Liver (tissue), 9 donors: ENCODE measurements around the gene KRT85. TPM values are rescaled to one million over a fixed set of nuclear protein-coding genes. Genes with fewer than 3 reads are reported as not detected.

Source experiments
- DNase-seq: peaks from one replicate; pipeline ENCODE4 v3.0.0-alpha.2; 2017; ENCODE audit warnings: low spot score
- H3K27ac ChIP-seq, 2 donors: one replicate each; pipeline ENCODE4 v1.7.0; 2013; ENCODE audit warnings: inconsistent platforms in 2 of 2, low read length in 2 of 2, control low read depth in 1 of 2, low read depth in 1 of 2, mild to moderate bottlenecking in 1 of 2
- H3K27me3 ChIP-seq, 4 donors: one replicate each; pipeline versions ENCODE4 v1.6.1 to v1.7.0; 2013; ENCODE audit warnings: low read length in 3 of 4, inconsistent platforms in 1 of 4, mild to moderate bottlenecking in 1 of 4, moderate library complexity in 1 of 4; ENCODE audit not compliant: control insufficient read depth in 4 of 4, insufficient read depth in 4 of 4
- H3K36me3 ChIP-seq, 4 donors: one replicate each; pipeline versions ENCODE4 v1.6.1 to v1.7.0; 2013; ENCODE audit warnings: low read length in 3 of 4, mild to moderate bottlenecking in 3 of 4, low read depth in 1 of 4, moderate library complexity in 1 of 4; ENCODE audit not compliant: control insufficient read depth in 4 of 4, insufficient read depth in 3 of 4
- H3K4me1 ChIP-seq, 4 donors: one replicate each; pipeline versions ENCODE4 v1.6.1 to v1.7.0; 2013; ENCODE audit warnings: low read length in 3 of 4, mild to moderate bottlenecking in 3 of 4, moderate library complexity in 1 of 4; ENCODE audit not compliant: control insufficient read depth in 4 of 4, insufficient read depth in 4 of 4
- H3K4me3 ChIP-seq, 3 donors: one replicate each; pipeline versions ENCODE4 v1.6.1 to v1.7.0; 2013; ENCODE audit warnings: low read length in 3 of 3, control low read depth in 1 of 3, low read depth in 1 of 3, mild to moderate bottlenecking in 1 of 3
- H3K9ac ChIP-seq, 2 donors: one replicate each; pipeline ENCODE4 v1.7.0; 2013; ENCODE audit warnings: low read length in 2 of 2, mild to moderate bottlenecking in 2 of 2, moderate library complexity in 2 of 2, control low read depth in 1 of 2, low read depth in 1 of 2
- H3K9me3 ChIP-seq, 4 donors: one replicate each; pipeline versions ENCODE4 v1.6.1 to v1.7.0; 2013; ENCODE audit warnings: low read length in 3 of 4; ENCODE audit not compliant: control insufficient read depth in 4 of 4
- EGR1 ChIP-seq, 2 donors: IDR thresholded peaks; 2 replicates each; pipeline ENCODE4 v1.6.1; 2016 to 2018; ENCODE audit warnings: antibody characterized with exemption in 2 of 2, low read depth in 2 of 2
- FOXA1 ChIP-seq: IDR thresholded peaks from 2 replicates; pipeline ENCODE4 v1.6.1; 2016; ENCODE audit warnings: antibody characterized with exemption
- FOXA2 ChIP-seq: IDR thresholded peaks from 2 replicates; pipeline ENCODE4 v1.6.1; 2016; ENCODE audit warnings: antibody characterized with exemption
- GABPA ChIP-seq, 2 donors: IDR thresholded peaks in 1 of 2; conservative IDR thresholded peaks in 1 of 2; 2 replicates each; pipeline ENCODE4 v1.6.1; 2016; ENCODE audit warnings: antibody characterized with exemption in 2 of 2, mild to moderate bottlenecking in 1 of 2, moderate library complexity in 1 of 2
- HNF4A ChIP-seq, 2 donors: conservative IDR thresholded peaks; 2 replicates each; pipeline ENCODE4 v1.6.1; 2016; ENCODE audit warnings: antibody characterized with exemption in 2 of 2, mild to moderate bottlenecking in 2 of 2
- HNF4G ChIP-seq: IDR thresholded peaks from 2 replicates; pipeline ENCODE4 v1.6.1; 2016; ENCODE audit warnings: antibody characterized with exemption
- JUND ChIP-seq, 2 donors: IDR thresholded peaks; 2 replicates each; pipeline ENCODE4 v1.6.1; 2016; ENCODE audit warnings: antibody characterized with exemption in 2 of 2
- NR2F2 ChIP-seq: IDR thresholded peaks from 2 replicates; pipeline ENCODE4 v1.6.1; 2016; ENCODE audit warnings: antibody characterized with exemption
- RAD21 ChIP-seq, 2 donors: IDR thresholded peaks; 2 replicates each; pipeline ENCODE4 v1.6.1; 2016; ENCODE audit warnings: antibody characterized with exemption in 2 of 2, mild to moderate bottlenecking in 2 of 2
- RXRA ChIP-seq, 2 donors: IDR thresholded peaks; 2 replicates each; pipeline ENCODE4 v1.6.1; 2017 to 2018; ENCODE audit warnings: antibody characterized with exemption in 2 of 2, mild to moderate bottlenecking in 1 of 2
- SP1 ChIP-seq: IDR thresholded peaks from 2 replicates; pipeline ENCODE4 v1.6.1; 2018; ENCODE audit warnings: antibody characterized with exemption, mild to moderate bottlenecking
- TAF1 ChIP-seq: conservative IDR thresholded peaks from 2 replicates; pipeline ENCODE4 v1.6.1; 2016; ENCODE audit warnings: antibody characterized with exemption, mild to moderate bottlenecking
- YY1 ChIP-seq: IDR thresholded peaks from 2 replicates; pipeline ENCODE4 v1.6.1; 2016; ENCODE audit warnings: antibody characterized with exemption, mild to moderate bottlenecking
- WGBS: extraction: QIAGEN DNeasy Blood & Tissue Kit; methylation state at CpG from one replicate; pipeline ENCODE4 v1.1.7; 2013; 5-methylcytosine and 5-hydroxymethylcytosine counted together
- polyA plus RNA-seq, 2 donors: library from polyadenylated mRNA; stranded (reverse) in 1 of 2; unstranded in 1 of 2; fragments of 200-250 nt in 1 of 2; fragments of >200 nt in 1 of 2; fragmentation: Nextera tagmentation in 1 of 2; extraction: Ambion mirVana in 1 of 2; gene quantifications; one replicate each; pipeline versions ENCODE4 v1.2.1 to v1.2.3, GENCODE V29; 2013 to 2015
- total RNA-seq, 2 donors: library from RNA; depleted of rRNA; stranded (reverse); fragments of >200 nt; gene quantifications; one replicate each; pipeline ENCODE4 v1.2.3, GENCODE V29; 2014
- TF ChIP-seq, protein P1 (sequence below): IDR thresholded peaks from 2 replicates; pipeline ENCODE4 v1.6.1; 2016; ENCODE audit warnings: antibody characterized with exemption, mild to moderate bottlenecking
- TF ChIP-seq, protein P2 (sequence below): fragments of 150-350 bp; IDR thresholded peaks from 2 replicates; pipeline ENCODE4 v1.5.1; 2017; ENCODE audit warnings: improper control_type of control experiment, low read depth, low read length; ENCODE audit not compliant: missing input control
- TF ChIP-seq, protein P3 (sequence below): IDR thresholded peaks from 2 replicates; pipeline ENCODE4 v1.6.1; 2016; ENCODE audit warnings: antibody characterized with exemption
- TF ChIP-seq, protein P4 (sequence below): IDR thresholded peaks from 2 replicates; pipeline ENCODE4 v1.6.1; 2016; ENCODE audit warnings: antibody characterized with exemption
- TF ChIP-seq, protein P5 (sequence below): IDR thresholded peaks from 2 replicates; pipeline ENCODE4 v1.6.1; 2016; ENCODE audit warnings: antibody characterized with exemption
- donor health status: healthy.
- donor health status: healthy.
- donor health status: healthy.
- donor health status: healthy.
- donor health status: healthy.

Gene KRT85
- total and polyA plus RNA-seq, 4 donors = not detected

DNA sequence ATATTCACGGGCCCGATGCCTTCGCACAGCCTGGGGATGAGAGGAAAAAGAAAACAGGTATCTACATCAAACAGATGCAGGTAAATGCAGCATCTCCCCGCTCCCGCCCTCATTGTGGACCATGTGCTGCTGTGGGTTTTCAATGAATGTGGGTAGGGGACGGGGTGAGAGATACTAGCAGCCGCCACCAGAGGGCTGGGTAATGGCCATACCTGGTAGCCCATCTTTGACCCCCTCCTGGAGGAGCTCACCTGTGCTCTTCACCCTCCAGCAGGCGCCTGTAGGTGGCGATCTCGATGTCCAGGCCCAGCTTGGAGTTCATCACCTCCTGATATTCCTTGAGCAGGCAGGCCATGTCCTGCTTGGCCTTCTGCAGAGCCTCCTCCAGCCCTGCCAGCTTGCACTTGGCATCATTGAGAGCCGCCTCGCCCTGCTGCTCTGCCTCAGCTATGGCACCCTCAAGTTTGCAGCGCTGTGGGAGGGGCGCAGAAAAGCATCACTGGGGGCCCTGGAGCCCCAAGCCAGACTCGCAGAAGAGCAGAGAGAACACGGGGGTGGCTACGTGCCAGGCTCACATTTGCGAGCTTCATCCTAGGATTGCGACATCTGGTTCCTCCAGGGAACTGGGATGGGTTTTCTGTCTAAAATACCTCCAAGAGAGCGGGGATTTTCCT, 28.6 kb upstream of the KRT85 start:
- WGBS = 67% methylated on average over 20 of the region's 20 CpGs
- H3K9ac ChIP-seq = no peak overlapping the region
- TF ChIP-seq, protein P1, sequence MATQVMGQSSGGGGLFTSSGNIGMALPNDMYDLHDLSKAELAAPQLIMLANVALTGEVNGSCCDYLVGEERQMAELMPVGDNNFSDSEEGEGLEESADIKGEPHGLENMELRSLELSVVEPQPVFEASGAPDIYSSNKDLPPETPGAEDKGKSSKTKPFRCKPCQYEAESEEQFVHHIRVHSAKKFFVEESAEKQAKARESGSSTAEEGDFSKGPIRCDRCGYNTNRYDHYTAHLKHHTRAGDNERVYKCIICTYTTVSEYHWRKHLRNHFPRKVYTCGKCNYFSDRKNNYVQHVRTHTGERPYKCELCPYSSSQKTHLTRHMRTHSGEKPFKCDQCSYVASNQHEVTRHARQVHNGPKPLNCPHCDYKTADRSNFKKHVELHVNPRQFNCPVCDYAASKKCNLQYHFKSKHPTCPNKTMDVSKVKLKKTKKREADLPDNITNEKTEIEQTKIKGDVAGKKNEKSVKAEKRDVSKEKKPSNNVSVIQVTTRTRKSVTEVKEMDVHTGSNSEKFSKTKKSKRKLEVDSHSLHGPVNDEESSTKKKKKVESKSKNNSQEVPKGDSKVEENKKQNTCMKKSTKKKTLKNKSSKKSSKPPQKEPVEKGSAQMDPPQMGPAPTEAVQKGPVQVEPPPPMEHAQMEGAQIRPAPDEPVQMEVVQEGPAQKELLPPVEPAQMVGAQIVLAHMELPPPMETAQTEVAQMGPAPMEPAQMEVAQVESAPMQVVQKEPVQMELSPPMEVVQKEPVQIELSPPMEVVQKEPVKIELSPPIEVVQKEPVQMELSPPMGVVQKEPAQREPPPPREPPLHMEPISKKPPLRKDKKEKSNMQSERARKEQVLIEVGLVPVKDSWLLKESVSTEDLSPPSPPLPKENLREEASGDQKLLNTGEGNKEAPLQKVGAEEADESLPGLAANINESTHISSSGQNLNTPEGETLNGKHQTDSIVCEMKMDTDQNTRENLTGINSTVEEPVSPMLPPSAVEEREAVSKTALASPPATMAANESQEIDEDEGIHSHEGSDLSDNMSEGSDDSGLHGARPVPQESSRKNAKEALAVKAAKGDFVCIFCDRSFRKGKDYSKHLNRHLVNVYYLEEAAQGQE = no peak
- TF ChIP-seq EGR1 (IDR thresholded peaks at IDR 0.05; ENCODE audit: low read depth in 2 of 2) (no peak), JUND (IDR thresholded peaks at IDR 0.05) (no peak), FOXA1 (no peak), SP1 (no peak)
- no peaks in the 10 kb centered on the region for H3K27me3 ChIP-seq
- H3K36me3 ChIP-seq = no peaks in the 10 kb centered on the region
- H3K27ac ChIP-seq = no peak overlapping the region
- DNase-seq = no peak
- no peaks in the 10 kb centered on the region for H3K9me3 ChIP-seq
- H3K4me1 ChIP-seq = no peaks in the 10 kb centered on the region
- H3K4me3 ChIP-seq = no peak overlapping the region

DNA sequence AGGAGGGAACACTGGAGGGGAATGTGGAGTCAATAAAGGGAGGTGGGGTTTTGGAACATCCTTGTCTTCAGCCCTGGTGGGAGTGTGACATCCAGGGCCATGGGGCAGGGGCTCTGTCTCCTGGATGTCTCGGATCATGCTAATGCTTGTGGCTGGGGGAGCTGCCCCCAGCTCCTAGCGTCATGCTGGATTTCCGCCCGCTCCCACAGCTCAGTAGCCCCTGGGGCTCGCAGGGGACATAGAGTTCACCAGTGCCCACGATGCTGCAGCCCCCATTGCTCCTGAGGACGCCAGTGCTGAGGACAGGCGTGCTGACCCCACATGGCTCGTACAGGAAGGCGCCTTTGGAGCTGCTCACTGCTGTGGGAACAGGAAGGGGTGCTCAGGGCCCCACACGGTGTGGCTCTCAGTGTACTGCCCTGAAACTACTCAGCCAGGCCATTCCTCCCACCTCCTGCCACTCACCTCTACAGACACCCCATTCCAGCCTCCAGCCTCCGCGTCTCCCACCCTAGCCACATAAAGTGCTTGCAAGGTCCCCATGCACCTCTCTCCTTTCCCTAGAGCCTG, 27.6 kb upstream of the KRT85 start:
- no peaks in the 10 kb centered on the region for H3K4me1 ChIP-seq
- no peak for DNase-seq
- 82% methylated on average over 13 of the region's 13 CpGs for WGBS
- no peak overlapping the region for H3K27ac ChIP-seq
- no peaks in the 10 kb centered on the region for H3K36me3 ChIP-seq
- TF ChIP-seq, protein P2, sequence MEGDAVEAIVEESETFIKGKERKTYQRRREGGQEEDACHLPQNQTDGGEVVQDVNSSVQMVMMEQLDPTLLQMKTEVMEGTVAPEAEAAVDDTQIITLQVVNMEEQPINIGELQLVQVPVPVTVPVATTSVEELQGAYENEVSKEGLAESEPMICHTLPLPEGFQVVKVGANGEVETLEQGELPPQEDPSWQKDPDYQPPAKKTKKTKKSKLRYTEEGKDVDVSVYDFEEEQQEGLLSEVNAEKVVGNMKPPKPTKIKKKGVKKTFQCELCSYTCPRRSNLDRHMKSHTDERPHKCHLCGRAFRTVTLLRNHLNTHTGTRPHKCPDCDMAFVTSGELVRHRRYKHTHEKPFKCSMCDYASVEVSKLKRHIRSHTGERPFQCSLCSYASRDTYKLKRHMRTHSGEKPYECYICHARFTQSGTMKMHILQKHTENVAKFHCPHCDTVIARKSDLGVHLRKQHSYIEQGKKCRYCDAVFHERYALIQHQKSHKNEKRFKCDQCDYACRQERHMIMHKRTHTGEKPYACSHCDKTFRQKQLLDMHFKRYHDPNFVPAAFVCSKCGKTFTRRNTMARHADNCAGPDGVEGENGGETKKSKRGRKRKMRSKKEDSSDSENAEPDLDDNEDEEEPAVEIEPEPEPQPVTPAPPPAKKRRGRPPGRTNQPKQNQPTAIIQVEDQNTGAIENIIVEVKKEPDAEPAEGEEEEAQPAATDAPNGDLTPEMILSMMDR = no peak
- TF ChIP-seq, protein P3, sequence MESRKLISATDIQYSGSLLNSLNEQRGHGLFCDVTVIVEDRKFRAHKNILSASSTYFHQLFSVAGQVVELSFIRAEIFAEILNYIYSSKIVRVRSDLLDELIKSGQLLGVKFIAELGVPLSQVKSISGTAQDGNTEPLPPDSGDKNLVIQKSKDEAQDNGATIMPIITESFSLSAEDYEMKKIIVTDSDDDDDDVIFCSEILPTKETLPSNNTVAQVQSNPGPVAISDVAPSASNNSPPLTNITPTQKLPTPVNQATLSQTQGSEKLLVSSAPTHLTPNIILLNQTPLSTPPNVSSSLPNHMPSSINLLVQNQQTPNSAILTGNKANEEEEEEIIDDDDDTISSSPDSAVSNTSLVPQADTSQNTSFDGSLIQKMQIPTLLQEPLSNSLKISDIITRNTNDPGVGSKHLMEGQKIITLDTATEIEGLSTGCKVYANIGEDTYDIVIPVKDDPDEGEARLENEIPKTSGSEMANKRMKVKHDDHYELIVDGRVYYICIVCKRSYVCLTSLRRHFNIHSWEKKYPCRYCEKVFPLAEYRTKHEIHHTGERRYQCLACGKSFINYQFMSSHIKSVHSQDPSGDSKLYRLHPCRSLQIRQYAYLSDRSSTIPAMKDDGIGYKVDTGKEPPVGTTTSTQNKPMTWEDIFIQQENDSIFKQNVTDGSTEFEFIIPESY = no peak
- TF ChIP-seq HNF4A (conservative IDR thresholded peaks at IDR 0.05) (no peak), NR2F2 (no peak), GABPA (IDR thresholded peaks at IDR 0.05 in 1 of 2, conservative IDR thresholded peaks at IDR 0.05 in 1 of 2) (no peak), HNF4G (no peak), YY1 (no peak), TAF1 (no peak), SP1 (no peak), JUND (IDR thresholded peaks at IDR 0.05) (no peak), FOXA1 (no peak), RAD21 (IDR thresholded peaks at IDR 0.05) (no peak), RXRA (IDR thresholded peaks at IDR 0.05) (no peak), FOXA2 (no peak), EGR1 (IDR thresholded peaks at IDR 0.05; ENCODE audit: low read depth in 2 of 2) (no peak)
- TF ChIP-seq, protein P4, sequence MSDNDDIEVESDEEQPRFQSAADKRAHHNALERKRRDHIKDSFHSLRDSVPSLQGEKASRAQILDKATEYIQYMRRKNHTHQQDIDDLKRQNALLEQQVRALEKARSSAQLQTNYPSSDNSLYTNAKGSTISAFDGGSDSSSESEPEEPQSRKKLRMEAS = no peak
- TF ChIP-seq, protein P1 = no peak
- TF ChIP-seq, protein P5, sequence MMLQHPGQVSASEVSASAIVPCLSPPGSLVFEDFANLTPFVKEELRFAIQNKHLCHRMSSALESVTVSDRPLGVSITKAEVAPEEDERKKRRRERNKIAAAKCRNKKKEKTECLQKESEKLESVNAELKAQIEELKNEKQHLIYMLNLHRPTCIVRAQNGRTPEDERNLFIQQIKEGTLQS = no peak
- H3K9me3 ChIP-seq = no peaks in the 10 kb centered on the region
- no peak overlapping the region for H3K4me3 ChIP-seq
- H3K9ac ChIP-seq = no peak overlapping the region
- H3K27me3 ChIP-seq = no peaks in the 10 kb centered on the region
